Effector CD4-positive, alpha-beta T cell (primary cell): ENCODE measurements around the gene LIPM.

Experiments used
- DNase-seq: peaks from one replicate; pipeline ENCODE4 v3.0.0-alpha.2; 2020

LIPM gene

GRCh38 chr10:88841316-88842111 lies 39.0 kb downstream of the LIPM start:
- DNase-seq: no peak

GRCh38 chr10:88843171-88843570 lies 40.6 kb downstream of the LIPM start:
- no peak for DNase-seq

- no peak for DNase-seq
Observed at GRCh38 chr10:88848499-88848898, 46.0 kb downstream of the LIPM start.

- no peak for DNase-seq
Observed at GRCh38 chr10:88849234-88849633, 46.7 kb downstream of the LIPM start.

GRCh38 chr10:88850712-88851111 lies 48.2 kb downstream of the LIPM start:
- no peak for DNase-seq

GRCh38 chr10:88851706-88852105 lies 49.2 kb downstream of the LIPM start, which contains the start of gene ANKRD22:
ANKRD22 (minus strand) TSS chr10:88851844; CDS start chr10:88851607, 237 bp downstream.
- no peak for DNase-seq

GRCh38 chr10:88852327-88852726 lies 49.8 kb downstream of the LIPM start:
- no peak for DNase-seq

GRCh38 chr10:88853155-88853881 lies 50.8 kb downstream of the LIPM start:
- DNase-seq: no peak

GRCh38 chr10:88854684-88855083 lies 52.2 kb downstream of the LIPM start:
- DNase-seq: no peak

- no peak for DNase-seq
Observed at GRCh38 chr10:88857831-88858230, 55.3 kb downstream of the LIPM start.

GRCh38 chr10:88858491-88858890 lies 56.0 kb downstream of the LIPM start:
- DNase-seq: no peak

- no peak for DNase-seq
Observed at GRCh38 chr10:88861036-88861435, 58.5 kb downstream of the LIPM start.

- no peak for DNase-seq
Observed at GRCh38 chr10:88865281-88865876, 62.8 kb downstream of the LIPM start.

- no peak for DNase-seq
Observed at GRCh38 chr10:88866454-88866853, 63.9 kb downstream of the LIPM start.

- DNase-seq: no peak
Observed at GRCh38 chr10:88870089-88870488, 67.6 kb downstream of the LIPM start.
